OCI-LY3 (cell line): ENCODE data around the gene H19.

ENCODE experiments used
- EZH2phosphoT487 ChIP-seq: fragments of 200-600 bp; shearing (Covaris generic); IDR thresholded peaks from 2 replicates; pipeline ENCODE4 v1.6.1; 2018; ENCODE audit warnings: antibody characterized with exemption, mixed run types, low read depth
- TF ChIP-seq, protein P1 (sequence below): fragments of 200-600, 300-600 bp; sonication (generic); IDR thresholded peaks from 2 replicates; pipeline ENCODE4 v1.5.1; 2014; ENCODE audit warnings: antibody characterized with exemption, low read length, low read depth

DNA sequence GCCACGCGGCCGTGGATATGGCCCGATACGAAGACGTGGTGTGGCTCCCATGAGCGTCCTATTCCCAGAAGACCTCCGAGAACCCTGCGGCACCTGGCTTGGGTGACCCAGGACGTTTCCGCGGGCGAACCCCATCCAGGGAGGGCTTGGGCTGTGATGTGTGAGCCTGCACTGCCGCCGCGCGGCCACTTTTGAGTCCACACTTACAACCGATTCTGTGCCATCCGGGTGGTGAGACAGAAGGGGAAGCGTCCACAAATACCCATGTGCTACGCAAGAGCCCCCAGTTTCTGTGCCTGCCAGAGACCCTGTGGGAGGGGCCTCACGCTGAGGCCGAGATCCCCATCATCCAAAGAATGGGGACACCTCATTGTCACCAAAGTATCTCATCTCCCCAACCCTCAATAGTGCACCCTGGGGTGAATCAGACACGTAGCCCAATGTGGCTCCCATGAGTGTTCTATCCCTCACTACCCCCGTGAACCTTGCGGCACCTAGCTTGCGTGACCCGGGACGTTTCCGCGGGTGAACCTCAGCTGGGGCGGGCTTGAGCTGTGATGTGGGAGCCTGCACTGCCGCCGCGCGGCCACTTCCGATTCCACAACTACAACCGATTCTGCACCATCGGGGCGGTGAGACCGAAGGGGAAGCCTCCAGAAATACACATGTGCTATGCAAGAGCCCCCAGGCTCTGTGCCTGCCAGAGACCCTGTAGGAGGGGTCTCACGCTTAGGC, 4.6 kb upstream of the H19 start:
- TF ChIP-seq EZH2phosphoT487: no peak
- TF ChIP-seq, protein P1, sequence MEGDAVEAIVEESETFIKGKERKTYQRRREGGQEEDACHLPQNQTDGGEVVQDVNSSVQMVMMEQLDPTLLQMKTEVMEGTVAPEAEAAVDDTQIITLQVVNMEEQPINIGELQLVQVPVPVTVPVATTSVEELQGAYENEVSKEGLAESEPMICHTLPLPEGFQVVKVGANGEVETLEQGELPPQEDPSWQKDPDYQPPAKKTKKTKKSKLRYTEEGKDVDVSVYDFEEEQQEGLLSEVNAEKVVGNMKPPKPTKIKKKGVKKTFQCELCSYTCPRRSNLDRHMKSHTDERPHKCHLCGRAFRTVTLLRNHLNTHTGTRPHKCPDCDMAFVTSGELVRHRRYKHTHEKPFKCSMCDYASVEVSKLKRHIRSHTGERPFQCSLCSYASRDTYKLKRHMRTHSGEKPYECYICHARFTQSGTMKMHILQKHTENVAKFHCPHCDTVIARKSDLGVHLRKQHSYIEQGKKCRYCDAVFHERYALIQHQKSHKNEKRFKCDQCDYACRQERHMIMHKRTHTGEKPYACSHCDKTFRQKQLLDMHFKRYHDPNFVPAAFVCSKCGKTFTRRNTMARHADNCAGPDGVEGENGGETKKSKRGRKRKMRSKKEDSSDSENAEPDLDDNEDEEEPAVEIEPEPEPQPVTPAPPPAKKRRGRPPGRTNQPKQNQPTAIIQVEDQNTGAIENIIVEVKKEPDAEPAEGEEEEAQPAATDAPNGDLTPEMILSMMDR: no peak
